Choroid plexus epithelial cell (primary cell): Measurements from ENCODE around the gene LRRC47.

Experiments used
- DNase-seq: peaks from one replicate; pipeline ENCODE4 v3.0.0-alpha.2; 2010; ENCODE audit warnings: low read depth
- H3K4me3 ChIP-seq: 2 replicates; pipeline ENCODE4 v1.5.1; 2011; ENCODE audit warnings: low read depth, mild to moderate bottlenecking, control low read depth, low read length, moderate library complexity
- TF ChIP-seq, protein P1 (sequence below): conservative IDR thresholded peaks from 2 replicates; pipeline ENCODE4 v1.5.1; 2011; ENCODE audit warnings: low read depth, mild to moderate bottlenecking, control low read depth, inconsistent platforms, low read length, moderate library complexity

The LRRC47 gene

DNA sequence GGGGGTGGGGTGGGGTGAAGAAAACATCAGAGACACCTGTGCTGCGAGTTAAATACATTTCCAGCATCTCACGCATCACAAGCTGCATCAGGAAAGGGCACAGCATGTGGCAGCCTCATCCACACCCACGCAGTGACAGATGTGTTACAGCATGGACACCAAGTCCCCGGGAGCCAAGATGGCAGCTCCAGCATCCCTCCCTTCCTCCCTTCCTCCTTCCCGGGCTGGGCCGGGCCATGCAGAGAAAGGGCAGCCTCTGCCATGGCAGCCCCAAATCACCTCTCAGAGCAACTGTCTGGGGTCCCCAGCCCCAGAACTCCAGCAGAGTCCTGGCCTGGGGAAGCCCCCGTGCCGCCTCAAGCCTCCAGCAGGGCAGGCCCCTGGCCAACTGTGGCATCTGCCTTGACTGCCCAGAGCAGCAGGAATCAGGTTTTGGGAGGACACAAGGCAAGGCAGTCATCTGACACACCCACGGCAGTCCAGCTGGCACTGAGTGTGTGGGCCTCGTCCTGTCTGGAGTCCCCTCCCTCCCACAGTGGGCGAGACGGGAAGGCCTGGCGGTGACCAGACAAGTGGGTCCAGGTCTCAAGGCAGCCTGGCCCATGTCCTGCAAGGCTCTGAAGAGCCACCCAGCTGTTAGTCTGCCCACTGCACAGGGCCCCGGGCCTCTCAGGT lies 17.6 kb downstream of the LRRC47 start:
- no peak for DNase-seq
- TF ChIP-seq, protein P1, sequence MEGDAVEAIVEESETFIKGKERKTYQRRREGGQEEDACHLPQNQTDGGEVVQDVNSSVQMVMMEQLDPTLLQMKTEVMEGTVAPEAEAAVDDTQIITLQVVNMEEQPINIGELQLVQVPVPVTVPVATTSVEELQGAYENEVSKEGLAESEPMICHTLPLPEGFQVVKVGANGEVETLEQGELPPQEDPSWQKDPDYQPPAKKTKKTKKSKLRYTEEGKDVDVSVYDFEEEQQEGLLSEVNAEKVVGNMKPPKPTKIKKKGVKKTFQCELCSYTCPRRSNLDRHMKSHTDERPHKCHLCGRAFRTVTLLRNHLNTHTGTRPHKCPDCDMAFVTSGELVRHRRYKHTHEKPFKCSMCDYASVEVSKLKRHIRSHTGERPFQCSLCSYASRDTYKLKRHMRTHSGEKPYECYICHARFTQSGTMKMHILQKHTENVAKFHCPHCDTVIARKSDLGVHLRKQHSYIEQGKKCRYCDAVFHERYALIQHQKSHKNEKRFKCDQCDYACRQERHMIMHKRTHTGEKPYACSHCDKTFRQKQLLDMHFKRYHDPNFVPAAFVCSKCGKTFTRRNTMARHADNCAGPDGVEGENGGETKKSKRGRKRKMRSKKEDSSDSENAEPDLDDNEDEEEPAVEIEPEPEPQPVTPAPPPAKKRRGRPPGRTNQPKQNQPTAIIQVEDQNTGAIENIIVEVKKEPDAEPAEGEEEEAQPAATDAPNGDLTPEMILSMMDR: no peak

DNA sequence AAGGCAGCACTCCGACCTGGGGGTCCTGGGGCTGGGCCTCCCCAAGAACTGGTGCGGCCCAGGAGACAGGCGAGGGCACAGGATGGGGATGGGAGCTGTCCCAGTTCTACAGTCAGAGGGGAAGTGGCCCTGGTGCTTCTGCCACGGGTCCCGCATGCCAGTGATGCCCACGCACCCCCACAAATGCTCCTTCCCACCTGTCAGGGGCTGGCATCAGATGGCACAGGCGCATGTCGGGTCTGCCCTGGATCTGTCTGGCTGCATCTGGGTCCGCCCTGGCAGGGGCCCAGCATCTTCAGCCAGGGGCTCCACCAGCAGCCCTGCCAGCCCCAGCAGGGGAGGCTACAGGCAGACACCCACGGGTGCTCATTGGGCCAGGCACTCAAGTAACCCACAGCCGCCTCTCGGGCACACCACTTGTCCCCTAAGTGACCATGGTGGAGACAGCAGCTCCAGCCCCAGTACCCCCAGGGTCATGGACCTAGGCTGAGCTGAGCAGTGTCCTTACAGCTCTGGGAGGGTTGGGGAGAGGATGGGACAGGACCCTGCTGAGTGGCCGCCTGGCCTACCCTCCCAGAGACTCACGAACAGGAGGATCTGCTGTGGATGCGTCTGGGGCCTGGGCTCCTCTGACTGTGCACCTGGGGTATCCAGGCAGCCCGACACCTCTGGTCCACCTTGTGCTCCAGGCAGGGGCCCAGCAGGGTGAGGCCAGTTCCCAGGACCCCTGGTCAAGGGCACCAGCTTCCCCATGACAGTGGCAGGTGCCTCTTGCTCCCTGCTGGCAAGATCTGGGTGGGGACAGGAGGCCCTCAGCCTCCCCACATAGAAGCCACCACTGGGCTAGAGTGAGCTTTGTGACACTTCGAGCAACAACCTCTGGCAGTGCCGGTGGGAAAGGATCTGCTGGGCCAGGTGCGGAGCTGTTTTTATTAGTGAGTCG lies 18.4 kb downstream of the LRRC47 start:
- H3K4me3 ChIP-seq: no peak overlapping the region
- TF ChIP-seq, protein P1: no peak
- DNase-seq: no peak

More for the DNA sequence above, 17.6 kb downstream of the LRRC47 start:
- H3K4me3 ChIP-seq: no peak overlapping the region

DNA sequence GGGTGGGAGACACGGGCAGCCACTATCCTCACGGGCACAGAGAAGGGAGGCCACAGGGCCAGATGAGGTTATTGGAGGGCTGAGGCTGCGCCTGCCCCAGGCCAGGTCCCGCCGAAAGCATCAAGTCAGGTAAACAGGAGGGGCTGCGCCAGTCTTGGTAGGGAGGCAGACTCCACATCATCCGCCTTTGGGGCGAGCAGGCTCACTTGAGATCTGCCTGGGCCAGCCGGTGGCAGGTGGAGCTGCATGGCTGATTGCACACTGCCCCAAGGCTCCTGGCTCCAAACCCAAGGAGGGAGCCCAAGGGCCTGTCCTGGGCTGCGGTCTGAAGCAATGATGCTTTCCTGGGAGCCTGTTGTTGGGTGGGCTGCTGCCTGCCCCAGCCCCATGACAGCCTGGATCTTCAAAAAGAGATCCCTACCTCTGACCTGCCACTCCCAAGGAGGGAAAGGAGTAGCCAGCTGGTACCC lies 19.2 kb downstream of the LRRC47 start:
- no peak overlapping the region for H3K4me3 ChIP-seq
- DNase-seq: no peak
- TF ChIP-seq, protein P1: no peak

DNA sequence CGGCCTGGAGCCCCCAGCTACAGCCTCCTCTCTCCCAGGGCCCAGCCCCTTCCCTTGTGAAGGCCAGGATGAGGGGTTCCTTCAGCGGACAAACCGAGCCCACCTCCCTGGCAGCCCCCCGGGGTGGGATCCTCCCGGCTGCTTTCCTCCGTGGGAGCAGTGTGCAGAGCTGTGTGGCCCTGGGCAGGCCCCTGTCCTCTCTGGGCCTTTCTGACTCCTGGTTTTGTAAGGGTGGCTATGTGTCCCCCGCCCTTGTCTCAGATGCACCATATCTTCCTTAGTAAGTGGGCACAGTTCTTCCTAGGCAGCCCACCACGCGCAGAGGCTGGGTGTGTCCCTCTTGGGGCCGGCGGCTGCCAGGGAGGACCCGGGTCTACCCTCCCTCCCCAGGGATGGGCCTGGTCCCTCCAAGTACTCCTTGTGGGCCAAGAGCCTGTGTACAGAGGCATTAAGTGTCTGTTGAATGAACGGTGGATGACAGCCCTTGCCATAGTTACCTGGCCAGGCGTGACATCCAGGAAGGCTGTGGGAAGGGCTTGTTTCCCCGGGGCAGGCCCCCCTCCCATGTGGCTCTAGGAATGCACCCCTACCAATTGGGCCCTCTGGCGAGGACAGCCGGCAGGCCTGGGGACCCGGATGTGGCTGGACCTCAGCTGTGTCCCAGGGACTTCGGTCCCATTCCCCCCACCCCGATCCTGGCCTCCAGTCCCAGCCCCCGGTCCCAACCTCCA lies 19.9 kb downstream of the LRRC47 start:
- TF ChIP-seq, protein P1: no peak
- no peak for DNase-seq
- H3K4me3 ChIP-seq: no peak overlapping the region

DNA sequence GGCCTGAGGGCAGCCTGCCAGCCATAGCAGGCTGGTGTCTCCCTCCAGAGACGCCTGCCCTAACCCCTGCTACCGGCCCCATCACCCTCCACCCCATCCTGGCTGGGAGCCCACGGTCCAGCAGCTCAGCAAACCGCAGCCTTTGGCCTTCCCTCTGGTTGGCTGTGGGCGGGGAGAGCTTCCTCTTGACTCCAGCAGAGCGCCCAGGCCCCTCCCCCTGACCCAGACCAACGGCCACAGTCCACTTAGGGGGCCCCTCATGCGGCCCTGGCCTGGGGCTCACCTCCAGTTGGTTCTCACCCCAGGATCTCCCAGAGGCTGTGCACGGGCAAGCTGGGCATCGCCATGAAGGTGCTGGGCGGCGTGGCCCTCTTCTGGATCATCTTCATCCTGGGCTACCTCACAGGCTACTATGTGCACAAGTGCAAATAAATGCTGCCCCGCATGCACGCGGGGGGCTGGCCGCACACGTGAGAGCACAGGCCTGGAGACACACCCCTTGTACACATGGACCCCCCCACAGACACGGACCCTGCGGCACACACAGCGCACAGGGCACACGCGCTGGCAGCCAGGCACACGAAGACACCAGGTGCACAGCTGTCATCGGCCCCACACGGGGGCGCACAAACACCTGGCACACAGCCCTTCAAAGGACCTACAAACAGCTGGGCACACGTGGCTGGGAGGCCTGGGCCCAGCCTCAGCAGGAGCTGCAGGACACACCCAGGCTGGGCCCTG lies 20.6 kb downstream of the LRRC47 start:
- no peak overlapping the region for H3K4me3 ChIP-seq
- TF ChIP-seq, protein P1: no peak
- DNase-seq: peak; percentile 75

DNA sequence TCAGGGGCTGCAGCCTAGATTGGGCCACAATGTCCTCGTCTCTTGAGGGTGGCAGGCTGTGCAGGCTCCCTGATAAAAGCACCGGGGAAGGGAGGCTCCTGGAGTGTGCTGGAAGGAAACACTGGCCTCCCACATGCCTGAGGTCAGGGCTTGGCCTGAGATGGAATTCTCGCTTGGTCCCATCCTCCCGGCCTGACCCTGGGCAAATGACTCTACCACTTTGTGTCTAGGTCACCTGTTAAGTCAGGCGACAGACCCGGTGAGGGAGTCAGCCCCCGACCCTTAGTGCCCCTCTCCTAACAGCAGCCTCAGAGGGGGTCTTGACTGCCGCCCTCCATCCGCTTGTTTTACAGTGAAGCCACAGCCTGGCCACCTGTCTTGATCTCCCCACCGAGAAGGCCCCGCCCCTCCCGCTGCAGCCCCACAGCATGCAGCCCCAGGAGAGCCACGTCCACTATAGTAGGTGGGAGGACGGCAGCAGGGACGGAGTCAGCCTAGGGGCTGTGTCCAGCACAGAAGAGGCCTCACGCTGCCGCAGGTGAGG lies 21.3 kb downstream of the LRRC47 start:
- TF ChIP-seq, protein P1: no peak
- peak; percentile 30 for DNase-seq
- H3K4me3 ChIP-seq: no peak overlapping the region
